DND-41 (cell line): ENCODE results near the gene NDUFA7.
"Not testable (repeated sequence)": the region's sequence is repeated elsewhere in the genome, so short reads cannot be mapped to it uniquely, and the experiment has no call there.

Experiments
- ATAC-seq: fragments of 200-7000 bp; cut with Tn5 transposase; 3 replicates; pipeline ENCODE4 v1.9.1; 2021; ENCODE audit warnings: low read depth; ENCODE audit not compliant: insufficient read depth
- DNase-seq: peaks from one replicate; pipeline ENCODE4 v3.0.0-alpha.2; 2020
- H2AFZ ChIP-seq: 2 replicates; pipeline ENCODE4 v1.6.0; 2012; ENCODE audit warnings: low read depth, low read length
- H3K27ac ChIP-seq: 2 replicates; pipeline ENCODE4 v1.5.1; 2012; ENCODE audit warnings: low read length, inconsistent platforms
- H3K27me3 ChIP-seq: fragments of 200-600 bp; sonication (generic); 2 replicates; pipeline ENCODE4 v1.6.0; 2012; ENCODE audit warnings: low read length, mild to moderate bottlenecking, inconsistent platforms; ENCODE audit not compliant: insufficient read depth, poor library complexity
- H3K36me3 ChIP-seq: 2 replicates; pipeline ENCODE4 v1.5.1; 2012; ENCODE audit warnings: low read length, inconsistent platforms; ENCODE audit not compliant: insufficient read depth
- H3K4me1 ChIP-seq: 2 replicates; pipeline ENCODE4 v1.5.1; 2012; ENCODE audit warnings: mild to moderate bottlenecking, low read length; ENCODE audit not compliant: insufficient read depth
- H3K4me2 ChIP-seq: 2 replicates; pipeline ENCODE4 v1.6.0; 2012; ENCODE audit warnings: mild to moderate bottlenecking, moderate library complexity, low read length, inconsistent platforms; ENCODE audit not compliant: insufficient read depth
- H3K4me3 ChIP-seq, 2 experiments: fragments of 200-600 bp in 1 of 2; shearing (Covaris generic) in 1 of 2; 2 replicates each; pipeline ENCODE4 v1.5.1; 2012 to 2016; ENCODE audit warnings: inconsistent platforms in 2 of 2, low read length in 2 of 2, mild to moderate bottlenecking in 2 of 2, low read depth in 1 of 2, moderate library complexity in 1 of 2
- H3K79me2 ChIP-seq: 2 replicates; pipeline ENCODE4 v1.6.0; 2012; ENCODE audit warnings: low read length, inconsistent platforms; ENCODE audit not compliant: insufficient read depth
- H3K9ac ChIP-seq: 2 replicates; pipeline ENCODE4 v1.6.0; 2012; ENCODE audit warnings: low read depth, mild to moderate bottlenecking, inconsistent platforms, low read length, moderate library complexity
- H3K9me3 ChIP-seq: 2 replicates; pipeline ENCODE4 v1.5.1; 2012; ENCODE audit warnings: low read length, moderate library complexity, mild to moderate bottlenecking, inconsistent platforms; ENCODE audit not compliant: insufficient read depth, severe bottlenecking
- H4K20me1 ChIP-seq: 2 replicates; pipeline ENCODE4 v1.6.0; 2012; ENCODE audit warnings: low read length; ENCODE audit not compliant: insufficient read depth
- CTCF ChIP-seq: IDR thresholded peaks from 2 replicates; pipeline ENCODE4 v1.5.1; 2012; ENCODE audit warnings: borderline replicate concordance, low read length, moderate library complexity, mild to moderate bottlenecking; ENCODE audit not compliant: poor library complexity, severe bottlenecking; ENCODE audit errors: extremely low read depth
- EZH2 ChIP-seq: IDR thresholded peaks from 3 replicates; pipeline ENCODE4 v1.6.1; 2012; ENCODE audit warnings: borderline replicate concordance, low read depth, mild to moderate bottlenecking, moderate library complexity, low read length, inconsistent platforms; ENCODE audit not compliant: severe bottlenecking

NDUFA7 gene

GRCh38 chr19:8319807-8320520, 1.2 kb downstream of the NDUFA7 start:
- Histone ChIP-seq H2AFZ (no peak overlapping the region), H3K4me3 (peak overlapping the region; percentile 60 to 85), H3K4me1 (peaks cover 40% of the 10 kb centered on the region), H3K27me3 (no peaks in the 10 kb centered on the region), H3K27ac (peak overlapping the region; percentile 95), H3K4me2 (peak overlapping the region; percentile 94), H4K20me1 (peaks cover 23% of the 10 kb centered on the region), H3K9me3 (no peaks in the 10 kb centered on the region), H3K79me2 (peaks cover 55% of the 10 kb centered on the region), H3K9ac (peak overlapping the region; percentile 85), H3K36me3 (peaks cover 52% of the 10 kb centered on the region)
- DNase-seq (no peak), ATAC-seq (no peak)
- TF ChIP-seq EZH2: no peak
- TF ChIP-seq CTCF: no peak

GRCh38 chr19:8318835-8319234, 2.3 kb downstream of the NDUFA7 start:
- peak; percentile 14 for TF ChIP-seq CTCF
- H3K4me3 ChIP-seq, DNase-seq, H3K9me3 ChIP-seq, H3K27me3 ChIP-seq, H2AFZ ChIP-seq, ATAC-seq, H3K27ac ChIP-seq, H3K4me2 ChIP-seq, H3K9ac ChIP-seq: not testable (repeated sequence)
- Histone ChIP-seq H3K4me1 (peaks cover 40% of the 10 kb centered on the region), H3K36me3 (peaks cover 55% of the 10 kb centered on the region), H3K79me2 (peaks cover 55% of the 10 kb centered on the region), H4K20me1 (peaks cover 18% of the 10 kb centered on the region)

GRCh38 chr19:8316351-8317125, 4.6 kb downstream of the NDUFA7 start:
- TF ChIP-seq CTCF (no peak), EZH2 (no peak)
- Histone ChIP-seq H3K27me3 (no peaks in the 10 kb centered on the region), H2AFZ (no peak overlapping the region), H3K4me2 (no peak overlapping the region), H3K36me3 (peaks cover 51% of the 10 kb centered on the region), H4K20me1 (no peaks in the 10 kb centered on the region), H3K9ac (no peak overlapping the region), H3K4me3 (no peak overlapping the region), H3K4me1 (peaks cover 22% of the 10 kb centered on the region), H3K79me2 (peaks cover 35% of the 10 kb centered on the region), H3K27ac (no peak overlapping the region), H3K9me3 (no peaks in the 10 kb centered on the region)
- ATAC-seq (no peak), DNase-seq (no peak)

DNA sequence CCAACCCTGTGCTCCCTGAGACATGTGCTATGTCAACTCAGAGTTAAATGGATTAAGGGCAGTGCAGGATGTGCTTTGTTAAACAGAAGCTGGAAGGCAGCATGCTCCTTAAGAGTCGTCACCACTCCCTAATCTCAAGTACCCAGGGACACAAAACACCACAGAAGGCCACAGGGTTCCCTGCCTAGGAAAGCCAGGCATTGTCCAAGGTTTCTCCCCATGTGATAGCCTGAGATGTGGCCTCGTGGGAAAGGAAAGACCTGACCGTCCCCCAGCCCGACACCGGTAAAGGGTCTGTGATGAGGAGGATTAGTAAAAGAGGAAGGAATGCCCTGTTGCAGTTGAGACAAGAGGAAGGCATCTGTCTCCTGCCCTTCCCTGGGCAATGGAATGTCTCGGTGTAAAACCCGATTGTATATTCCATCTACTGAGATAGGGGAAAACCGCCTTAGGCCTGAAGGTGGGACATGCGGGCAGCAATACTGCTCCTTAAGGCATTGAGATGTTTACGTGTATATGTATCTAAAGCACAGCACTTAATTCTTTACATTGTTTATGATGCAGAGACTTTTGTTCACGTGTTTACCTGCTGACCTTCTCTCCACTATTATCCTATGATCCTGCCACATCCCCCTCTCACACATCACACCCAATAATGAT, 6.1 kb downstream of the NDUFA7 start:
- peaks cover 62% of the 10 kb centered on the region for H3K36me3 ChIP-seq
- not testable (repeated sequence) for H3K4me2 ChIP-seq, H2AFZ ChIP-seq, H3K4me3 ChIP-seq, H3K9ac ChIP-seq, DNase-seq, H3K9me3 ChIP-seq, H4K20me1 ChIP-seq, H3K27me3 ChIP-seq, H3K27ac ChIP-seq, ATAC-seq
- H3K79me2 ChIP-seq: peaks cover 24% of the 10 kb centered on the region
- peaks cover 20% of the 10 kb centered on the region for H3K4me1 ChIP-seq
